A549 (cell line): Measurements from ENCODE around the gene DCAF8L1.

Source experiments
- CBX2 ChIP-seq: fragments of 200-600 bp; sonication (generic); IDR thresholded peaks from 2 replicates; pipeline ENCODE4 v1.6.1; 2016; ENCODE audit warnings: low read depth, mild to moderate bottlenecking, borderline replicate concordance
- POLR2A ChIP-seq: IDR thresholded peaks from 2 replicates; pipeline ENCODE4 v1.6.1; 2012; ENCODE audit warnings: mild to moderate bottlenecking, low read length
- TF ChIP-seq, protein P1 (sequence below): fragments of >200 bp; sonication (Bioruptor Twin); formaldehyde crosslinking; IDR thresholded peaks from 3 replicates; pipeline ENCODE4 v1.5.1; 2016

GRCh38 chrX:27966492-27966891 lies 14.8 kb downstream of the DCAF8L1 start:
- no peak for TF ChIP-seq POLR2A
- TF ChIP-seq, protein P1, sequence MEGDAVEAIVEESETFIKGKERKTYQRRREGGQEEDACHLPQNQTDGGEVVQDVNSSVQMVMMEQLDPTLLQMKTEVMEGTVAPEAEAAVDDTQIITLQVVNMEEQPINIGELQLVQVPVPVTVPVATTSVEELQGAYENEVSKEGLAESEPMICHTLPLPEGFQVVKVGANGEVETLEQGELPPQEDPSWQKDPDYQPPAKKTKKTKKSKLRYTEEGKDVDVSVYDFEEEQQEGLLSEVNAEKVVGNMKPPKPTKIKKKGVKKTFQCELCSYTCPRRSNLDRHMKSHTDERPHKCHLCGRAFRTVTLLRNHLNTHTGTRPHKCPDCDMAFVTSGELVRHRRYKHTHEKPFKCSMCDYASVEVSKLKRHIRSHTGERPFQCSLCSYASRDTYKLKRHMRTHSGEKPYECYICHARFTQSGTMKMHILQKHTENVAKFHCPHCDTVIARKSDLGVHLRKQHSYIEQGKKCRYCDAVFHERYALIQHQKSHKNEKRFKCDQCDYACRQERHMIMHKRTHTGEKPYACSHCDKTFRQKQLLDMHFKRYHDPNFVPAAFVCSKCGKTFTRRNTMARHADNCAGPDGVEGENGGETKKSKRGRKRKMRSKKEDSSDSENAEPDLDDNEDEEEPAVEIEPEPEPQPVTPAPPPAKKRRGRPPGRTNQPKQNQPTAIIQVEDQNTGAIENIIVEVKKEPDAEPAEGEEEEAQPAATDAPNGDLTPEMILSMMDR: no peak
- TF ChIP-seq CBX2: no peak
